Progenitor cell of endocrine pancreas (in vitro differentiated cells): ENCODE data around the gene BRD1. TPM values are rescaled to one million over a fixed set of nuclear protein-coding genes. Genes with fewer than 3 reads are reported as not detected.

Source experiments
- DNase-seq: peaks from one replicate; pipeline ENCODE4 v3.0.0; 2021; ENCODE audit warnings: low spot score; ENCODE audit not compliant: unreplicated experiment
- H3K27ac Mint-ChIP-seq: 2 replicates; pipeline ENCODE4 v1.8.0; 2021; ENCODE audit warnings: mild to moderate bottlenecking, moderate library complexity, mixed read lengths
- H3K27me3 Mint-ChIP-seq: 2 replicates; pipeline ENCODE4 v1.8.0; 2021; ENCODE audit warnings: mixed read lengths
- H3K36me3 Mint-ChIP-seq: 2 replicates; pipeline ENCODE4 v1.8.0; 2022; ENCODE audit warnings: mixed read lengths; ENCODE audit not compliant: insufficient read depth
- H3K4me1 Mint-ChIP-seq: 2 replicates; pipeline ENCODE4 v1.8.0; 2021; ENCODE audit warnings: low read depth, mixed read lengths
- H3K4me3 Mint-ChIP-seq: 2 replicates; pipeline ENCODE4 v1.8.0; 2021; ENCODE audit warnings: low read depth, mild to moderate bottlenecking, moderate library complexity, mixed read lengths
- H3K9me3 Mint-ChIP-seq: 2 replicates; pipeline ENCODE4 v1.8.0; 2021; ENCODE audit warnings: low read depth, mixed read lengths
- total RNA-seq: library from RNA; stranded (reverse); gene quantifications from 2 replicates; pipeline ENCODE4 v1.2.1, GENCODE V29; 2021
- TF ChIP-seq, protein P1 (sequence below): fragments of 200-600 bp; sonication (generic); IDR thresholded peaks from one replicate; pipeline ENCODE4 v1.5.0; 2021; ENCODE audit warnings: antibody characterized with exemption, mild to moderate bottlenecking; ENCODE audit not compliant: unreplicated experiment

BRD1 gene
- total RNA-seq, 1 donor from 2014 or later, result 65.7 TPM

DNA sequence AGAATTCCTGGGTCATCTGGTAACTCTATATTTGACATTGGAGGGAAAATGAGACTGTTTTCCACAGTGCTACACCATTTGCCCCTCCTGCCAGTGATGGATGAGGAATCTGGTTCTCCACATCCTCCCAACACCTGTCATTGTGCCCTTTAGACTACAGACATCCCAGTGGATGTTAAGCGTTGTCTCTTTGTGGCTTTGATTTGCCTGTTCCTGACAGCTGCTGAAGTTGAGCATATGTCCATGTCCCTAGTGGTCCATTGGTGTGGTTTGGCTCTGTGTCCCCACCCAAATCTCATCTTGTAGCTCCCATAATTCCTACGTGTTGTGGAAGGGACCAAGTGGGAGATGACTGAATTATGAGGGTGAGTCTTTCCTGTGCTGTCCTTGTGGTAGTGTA is 88.5 kb downstream of the BRD1 start:
- no peak overlapping the region for H3K4me3 Mint-ChIP-seq
- peaks cover 1% of the 10 kb centered on the region for H3K36me3 Mint-ChIP-seq
- no peak for DNase-seq
- H3K4me1 Mint-ChIP-seq, result no peaks in the 10 kb centered on the region
- TF ChIP-seq, protein P1, sequence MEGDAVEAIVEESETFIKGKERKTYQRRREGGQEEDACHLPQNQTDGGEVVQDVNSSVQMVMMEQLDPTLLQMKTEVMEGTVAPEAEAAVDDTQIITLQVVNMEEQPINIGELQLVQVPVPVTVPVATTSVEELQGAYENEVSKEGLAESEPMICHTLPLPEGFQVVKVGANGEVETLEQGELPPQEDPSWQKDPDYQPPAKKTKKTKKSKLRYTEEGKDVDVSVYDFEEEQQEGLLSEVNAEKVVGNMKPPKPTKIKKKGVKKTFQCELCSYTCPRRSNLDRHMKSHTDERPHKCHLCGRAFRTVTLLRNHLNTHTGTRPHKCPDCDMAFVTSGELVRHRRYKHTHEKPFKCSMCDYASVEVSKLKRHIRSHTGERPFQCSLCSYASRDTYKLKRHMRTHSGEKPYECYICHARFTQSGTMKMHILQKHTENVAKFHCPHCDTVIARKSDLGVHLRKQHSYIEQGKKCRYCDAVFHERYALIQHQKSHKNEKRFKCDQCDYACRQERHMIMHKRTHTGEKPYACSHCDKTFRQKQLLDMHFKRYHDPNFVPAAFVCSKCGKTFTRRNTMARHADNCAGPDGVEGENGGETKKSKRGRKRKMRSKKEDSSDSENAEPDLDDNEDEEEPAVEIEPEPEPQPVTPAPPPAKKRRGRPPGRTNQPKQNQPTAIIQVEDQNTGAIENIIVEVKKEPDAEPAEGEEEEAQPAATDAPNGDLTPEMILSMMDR, result no peak
- H3K27ac Mint-ChIP-seq, result no peak overlapping the region
- peaks cover 16% of the 10 kb centered on the region for H3K27me3 Mint-ChIP-seq
- H3K9me3 Mint-ChIP-seq, result peaks cover 30% of the 10 kb centered on the region

DNA sequence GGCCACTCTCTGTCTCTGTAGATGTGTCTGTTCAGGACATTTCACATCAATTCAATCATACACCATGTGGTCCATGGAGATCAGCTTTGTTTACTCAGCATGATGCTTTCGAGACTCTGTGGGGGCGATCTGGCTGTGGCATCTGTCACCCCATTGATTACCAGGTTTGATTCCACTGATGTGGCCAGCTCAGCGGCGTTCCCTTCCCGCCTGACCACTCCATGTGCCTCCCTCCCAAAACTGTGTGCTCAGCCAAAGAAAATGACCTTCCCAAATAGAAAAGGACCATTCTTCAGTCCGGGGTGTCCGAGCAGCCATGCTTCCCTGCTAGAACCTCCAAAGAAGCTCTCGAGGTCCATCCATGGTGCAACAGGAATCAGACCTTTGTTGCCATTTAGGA is 89.1 kb downstream of the BRD1 start:
- no peak overlapping the region for H3K4me3 Mint-ChIP-seq
- H3K36me3 Mint-ChIP-seq, result peaks cover 1% of the 10 kb centered on the region
- no peak overlapping the region for H3K27ac Mint-ChIP-seq
- DNase-seq, result no peak
- TF ChIP-seq, protein P1, result no peak
- no peaks in the 10 kb centered on the region for H3K4me1 Mint-ChIP-seq
- H3K9me3 Mint-ChIP-seq, result peaks cover 24% of the 10 kb centered on the region
- peaks cover 17% of the 10 kb centered on the region for H3K27me3 Mint-ChIP-seq

DNA sequence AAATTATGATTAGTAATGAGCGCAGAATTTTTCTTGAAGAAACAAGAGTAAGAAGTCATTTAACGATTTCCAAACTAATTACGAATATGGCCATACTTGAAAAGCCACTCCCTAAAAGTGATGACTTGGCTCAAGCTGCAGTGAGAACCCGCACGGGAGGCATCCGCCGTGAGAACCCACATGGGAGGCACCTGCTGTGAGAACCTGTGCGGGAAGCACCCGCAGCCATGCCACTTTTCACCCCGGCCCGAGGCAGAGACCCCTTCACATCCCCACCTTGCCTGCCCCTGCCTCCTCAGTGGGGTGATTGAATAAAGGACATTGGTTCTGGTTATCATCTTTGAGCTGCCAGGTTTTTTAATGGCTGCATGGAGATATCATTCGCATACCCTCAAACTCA is 89.7 kb downstream of the BRD1 start:
- Mint-ChIP-seq H3K4me1 (no peaks in the 10 kb centered on the region), H3K9me3 (peaks cover 22% of the 10 kb centered on the region), H3K27ac (no peak overlapping the region), H3K27me3 (peaks cover 22% of the 10 kb centered on the region), H3K36me3 (peaks cover 1% of the 10 kb centered on the region), H3K4me3 (no peak overlapping the region)
- DNase-seq, result no peak
- TF ChIP-seq, protein P1, result no peak

DNA sequence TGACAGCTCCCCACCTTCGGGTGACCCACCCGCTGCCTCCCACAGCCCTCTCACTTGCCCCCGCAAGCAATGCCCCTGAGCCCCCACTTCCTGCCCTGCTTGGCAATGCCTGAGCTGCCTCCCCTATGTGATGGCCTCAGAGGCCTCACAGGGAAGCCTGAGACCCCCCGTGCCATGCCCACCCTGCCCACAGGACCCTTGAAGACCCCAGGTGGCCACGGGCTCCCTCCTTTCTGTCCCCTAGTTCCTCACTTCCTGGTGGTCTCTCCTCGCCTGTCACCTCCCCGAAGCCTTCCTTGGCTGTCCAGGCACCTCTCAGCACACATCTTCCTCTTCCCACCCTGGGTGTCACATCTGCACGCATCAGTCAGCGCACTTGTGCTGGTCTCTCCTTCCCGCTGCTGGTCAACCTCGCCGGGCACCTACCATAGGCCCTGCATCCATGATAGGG is 90.5 kb downstream of the BRD1 start:
- Mint-ChIP-seq H3K27me3 (peaks cover 24% of the 10 kb centered on the region), H3K9me3 (peaks cover 18% of the 10 kb centered on the region), H3K36me3 (peaks cover 1% of the 10 kb centered on the region), H3K27ac (no peak overlapping the region), H3K4me1 (no peaks in the 10 kb centered on the region), H3K4me3 (no peak overlapping the region)
- DNase-seq, result no peak
- TF ChIP-seq, protein P1, result no peak

DNA sequence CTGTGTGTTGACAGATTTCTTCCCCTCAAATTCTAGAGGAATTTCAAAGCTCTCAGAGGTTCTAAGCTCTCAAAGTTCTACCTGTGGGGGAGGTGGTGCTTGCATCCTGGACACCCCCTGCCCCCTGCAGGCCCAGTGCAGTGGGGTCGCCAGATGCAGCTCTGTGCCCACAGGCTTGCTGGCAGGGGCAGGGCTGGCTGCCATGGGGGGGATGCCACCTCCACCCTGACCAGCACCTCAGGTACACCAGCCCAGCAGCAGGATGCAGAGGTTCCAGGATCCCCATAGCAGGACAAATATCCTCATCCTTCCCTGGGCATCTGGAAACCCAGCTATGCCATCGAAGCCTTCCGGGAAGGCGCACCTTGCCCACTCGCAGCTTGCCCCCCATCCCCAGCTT is 91.1 kb downstream of the BRD1 start:
- Mint-ChIP-seq H3K9me3 (peaks cover 14% of the 10 kb centered on the region), H3K36me3 (peaks cover 1% of the 10 kb centered on the region)

More for the DNA sequence above, 91.1 kb downstream of the BRD1 start:
- Mint-ChIP-seq H3K27me3 (peaks cover 27% of the 10 kb centered on the region), H3K4me1 (no peaks in the 10 kb centered on the region), H3K27ac (no peak overlapping the region), H3K4me3 (no peak overlapping the region)
- TF ChIP-seq, protein P1, result no peak
- DNase-seq, result peak; percentile 5
